LHCN-M2 (cell line): ENCODE data around the gene IDI1. TPM values are rescaled to one million over a fixed set of nuclear protein-coding genes. Genes with fewer than 3 reads are reported as not detected.
"Not testable (repeated sequence)": the region's sequence is repeated elsewhere in the genome, so short reads cannot be mapped to it uniquely, and the experiment has no call there.

Experiments
- DNase-seq: peaks from one replicate; pipeline ENCODE4 v3.0.0-alpha.2; 2012; ENCODE audit warnings: low read depth
- total RNA-seq: library from RNA; depleted of rRNA; stranded (reverse); fragments of >200 nt; gene quantifications from 2 replicates; pipeline ENCODE4 v1.2.3, GENCODE V29; 2014

Gene IDI1
- total RNA-seq, 1 experiment from 2014 or later: 65.2 TPM

- DNase-seq: no peak
Measured at GRCh38 chr10:1063232-1063865, 14.4 kb upstream of the IDI1 start.

- DNase-seq: no peak
Measured at GRCh38 chr10:1061930-1062774, 13.2 kb upstream of the IDI1 start.

DNA sequence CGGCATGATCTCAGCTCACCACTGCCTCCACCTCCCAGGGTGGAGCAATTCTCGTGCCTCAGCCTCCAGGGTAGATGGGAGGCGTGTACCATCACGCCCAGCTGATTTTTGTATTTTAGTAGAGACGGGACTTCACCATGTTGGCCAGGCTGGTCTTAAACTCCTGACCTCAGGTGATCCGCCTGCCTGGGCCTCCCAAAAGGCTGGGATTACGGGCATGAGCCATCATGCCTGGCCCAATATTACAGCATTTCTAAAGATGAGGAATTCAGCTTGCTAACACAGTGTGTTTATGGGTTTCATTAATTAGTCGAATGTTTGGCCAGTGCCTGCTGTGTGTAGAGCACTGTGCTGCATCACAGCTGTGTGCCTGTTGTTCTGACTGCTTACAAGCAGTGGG, 11.0 kb upstream of the IDI1 start:
- no peak for DNase-seq

DNA sequence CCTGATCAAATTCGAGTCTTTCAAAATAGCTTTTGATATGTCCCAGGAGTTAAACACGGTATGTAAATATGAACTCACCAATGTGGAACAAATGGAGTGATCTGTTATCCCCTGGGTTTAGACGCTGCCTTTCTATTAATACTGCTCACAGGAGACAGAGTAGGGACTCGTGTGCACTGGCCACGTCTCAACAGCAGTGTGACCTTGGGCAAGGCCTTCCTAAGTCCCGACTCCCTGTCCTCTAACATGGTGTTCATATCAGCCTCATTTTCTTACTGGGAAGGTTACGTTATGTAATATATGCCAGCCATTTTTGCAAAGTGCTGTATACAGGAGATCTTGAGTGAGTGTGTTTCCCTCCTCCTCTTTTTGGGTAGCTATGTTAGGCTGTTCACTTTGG, 9.1 kb upstream of the IDI1 start:
- no peak for DNase-seq

- no peak for DNase-seq
Measured at GRCh38 chr10:1057106-1057657, 8.3 kb upstream of the IDI1 start.

- DNase-seq: peak; percentile 89
Measured at GRCh38 chr10:1056326-1057105, 7.6 kb upstream of the IDI1 start, which contains the start of gene WDR37. WDR37 (plus strand) TSS chr10:1056385; CDS start chr10:1072156, 15,771 bp downstream.

DNA sequence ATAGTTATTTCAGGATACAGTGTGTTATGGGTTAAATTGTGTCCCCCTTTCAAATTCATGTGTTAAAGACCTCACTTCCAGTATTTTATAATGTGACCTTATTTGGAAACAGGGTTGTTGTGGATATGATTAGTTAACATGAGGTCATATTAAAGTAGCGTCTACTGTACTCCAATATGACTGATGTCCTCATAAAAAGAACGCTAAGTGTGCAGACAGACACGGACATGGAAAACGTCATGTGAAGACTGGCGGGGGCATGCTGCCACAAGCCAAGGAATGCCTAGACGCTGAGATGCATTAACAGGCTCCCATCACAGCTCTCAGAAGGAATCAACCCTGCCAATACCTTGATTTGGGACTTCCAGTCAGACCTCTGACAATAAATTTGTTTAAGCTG, 5.8 kb upstream of the IDI1 start:
- no peak for DNase-seq

DNA sequence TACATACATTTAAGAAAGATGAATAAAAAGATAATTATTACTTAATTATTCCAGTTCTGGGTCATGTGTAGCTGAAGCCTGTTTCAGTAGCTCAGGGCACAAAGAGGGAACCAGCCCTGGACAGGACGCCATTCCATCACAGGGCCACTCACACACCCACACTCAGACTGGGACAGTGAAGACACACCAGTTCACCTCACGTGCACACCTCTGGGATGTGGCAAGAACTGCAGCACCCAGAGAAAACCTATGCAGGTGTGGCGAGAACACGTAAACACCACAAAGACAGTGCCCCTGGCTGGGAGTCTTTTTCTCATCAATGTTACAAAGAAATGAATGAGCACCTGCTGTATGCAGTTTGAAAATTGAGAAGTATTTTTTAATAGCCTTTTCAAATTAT, 1.6 kb upstream of the IDI1 start:
- DNase-seq: no peak

GRCh38 chr10:1050145-1050544, 1.2 kb upstream of the IDI1 start:
- DNase-seq: no peak

GRCh38 chr10:1049425-1049958, 573 bp upstream of the IDI1 start:
- no peak for DNase-seq

- DNase-seq: no peak
Measured at GRCh38 chr10:1048349-1048731, 579 bp downstream of the IDI1 start.

GRCh38 chr10:1047937-1048336, 982 bp downstream of the IDI1 start:
- no peak for DNase-seq

GRCh38 chr10:1045415-1045814, 3.5 kb downstream of the IDI1 start:
- no peak for DNase-seq

DNA sequence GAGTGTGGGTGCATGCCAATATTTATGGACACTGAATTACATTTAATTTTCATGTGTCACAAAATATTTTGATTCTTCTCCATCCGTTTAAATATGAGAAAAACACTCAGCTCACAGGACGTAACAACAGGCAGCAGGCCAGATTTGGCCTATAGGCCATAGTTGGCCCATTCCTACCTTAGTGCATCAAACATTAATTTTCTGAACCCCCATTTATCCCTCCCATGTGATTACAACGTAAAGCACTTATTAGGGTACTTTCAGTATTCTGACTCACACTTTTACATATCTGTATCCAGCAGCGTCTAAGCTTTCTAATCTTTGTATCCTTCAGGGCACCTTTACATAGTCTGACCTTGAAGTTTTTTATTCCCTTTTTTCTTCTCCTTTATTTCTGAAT, 4.0 kb downstream of the IDI1 start:
- no peak for DNase-seq

- no peak for DNase-seq
Measured at GRCh38 chr10:1044146-1044545, 4.8 kb downstream of the IDI1 start.

- DNase-seq: no peak
Measured at GRCh38 chr10:1043532-1043995, 5.4 kb downstream of the IDI1 start.

DNA sequence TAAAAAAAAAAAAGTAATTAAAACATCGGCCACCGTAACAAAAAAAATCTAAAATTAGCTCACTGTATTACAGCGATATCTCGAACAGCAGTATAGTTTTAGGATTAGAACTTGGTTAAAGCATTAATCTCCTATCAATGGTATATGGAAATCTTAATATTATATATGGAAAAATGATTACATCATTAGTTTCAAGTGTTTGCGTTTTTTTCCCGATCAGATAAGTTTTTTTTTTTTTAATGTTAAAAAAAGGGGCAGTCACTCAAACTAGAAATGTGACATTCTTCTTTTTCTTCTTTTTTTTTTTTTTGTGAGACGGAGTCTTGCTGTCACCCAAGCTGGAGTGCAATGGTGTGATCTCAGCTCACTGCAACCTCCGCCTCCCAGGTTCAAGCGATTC, 7.4 kb downstream of the IDI1 start:
- DNase-seq: no peak

DNA sequence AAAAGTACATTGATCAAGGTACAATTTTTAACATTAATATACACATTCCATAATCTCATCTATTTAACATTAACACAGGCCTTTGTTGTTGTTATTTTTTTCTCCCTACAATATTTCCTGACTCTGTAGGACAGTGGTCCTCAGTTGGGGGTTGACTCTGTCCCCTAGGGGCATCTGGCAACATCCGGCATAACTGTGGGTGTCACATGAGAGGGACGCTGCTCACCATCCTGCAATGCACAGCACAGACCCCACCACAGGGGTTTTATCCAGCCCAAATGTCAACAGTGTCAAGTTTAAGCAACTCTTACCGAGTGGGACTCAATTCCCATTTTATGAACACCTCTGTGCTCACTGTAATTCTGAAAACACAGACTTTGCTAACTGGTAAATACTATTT, 8.8 kb downstream of the IDI1 start:
- no peak for DNase-seq

GRCh38 chr10:1038769-1039168, 10.2 kb downstream of the IDI1 start:
- DNase-seq: not testable (repeated sequence)

GRCh38 chr10:1037098-1037497, 11.8 kb downstream of the IDI1 start:
- no peak for DNase-seq

DNA sequence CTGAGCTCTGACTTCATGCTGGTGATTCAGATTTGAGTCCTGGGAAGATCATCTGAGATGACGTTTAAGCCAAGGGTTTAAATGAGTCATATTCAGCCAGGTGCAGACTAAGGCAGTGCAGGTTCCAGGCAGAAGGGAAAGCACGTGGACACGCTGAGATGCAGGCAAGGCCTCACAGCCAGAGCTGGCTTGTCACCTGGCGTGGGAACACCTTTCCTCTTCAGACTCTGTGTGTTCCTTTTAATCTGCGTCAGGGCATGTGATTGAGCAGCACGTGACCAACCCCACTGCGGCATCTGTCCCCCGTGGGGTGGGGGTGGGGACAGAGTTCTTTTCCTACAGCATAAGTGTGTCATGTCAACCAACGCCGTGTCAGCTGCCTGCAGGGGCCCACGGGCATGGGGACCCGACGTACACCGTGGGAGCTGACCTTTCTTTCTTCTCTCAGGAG, 12.6 kb downstream of the IDI1 start:
- peak; percentile 63 for DNase-seq

DNA sequence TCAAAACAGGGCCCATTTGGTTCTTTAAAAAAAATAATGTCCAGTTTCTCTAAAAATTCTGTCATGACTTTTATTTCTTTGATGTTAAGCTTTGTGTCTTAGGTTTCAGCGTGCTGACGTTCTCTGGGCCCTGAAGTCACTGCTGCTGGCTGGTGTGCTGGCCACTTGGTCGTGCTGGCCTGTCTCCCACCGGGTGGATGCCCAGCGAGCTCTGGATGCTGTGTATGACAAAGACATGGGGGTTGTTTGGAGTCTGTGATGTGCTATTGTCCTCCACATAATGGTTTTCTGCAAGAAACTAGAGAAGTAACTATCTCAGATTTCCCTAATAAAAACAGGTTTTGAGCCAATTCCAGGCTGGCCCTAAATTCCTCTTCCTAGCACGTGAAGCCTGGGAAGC, 13.7 kb downstream of the IDI1 start:
- no peak for DNase-seq
